Suprapubic skin (tissue), 3 donors: ENCODE data around the gene EPB41L5.

Experiments used
- EP300 ChIP-seq: sonication (generic); formaldehyde crosslinking; IDR thresholded peaks from one replicate; pipeline ENCODE4 v1.6.1; 2017; ENCODE audit warnings: antibody characterized with exemption
- POLR2A ChIP-seq, 2 donors: fragments of 450-650 bp; IDR thresholded peaks; one replicate each; pipeline ENCODE4 v1.6.1; 2017; ENCODE audit warnings: antibody characterized with exemption in 2 of 2, mild to moderate bottlenecking in 2 of 2, moderate library complexity in 2 of 2
- TF ChIP-seq, protein P1 (sequence below), 2 donors: fragments of 200-600 bp in 1 of 2; fragments of 450-650 bp in 1 of 2; sonication (generic) in 1 of 2; IDR thresholded peaks; one replicate each; pipeline ENCODE4 v1.5.1; 2016 to 2019; ENCODE audit warnings: antibody characterized with exemption in 2 of 2, mild to moderate bottlenecking in 1 of 2, moderate library complexity in 1 of 2

DNA sequence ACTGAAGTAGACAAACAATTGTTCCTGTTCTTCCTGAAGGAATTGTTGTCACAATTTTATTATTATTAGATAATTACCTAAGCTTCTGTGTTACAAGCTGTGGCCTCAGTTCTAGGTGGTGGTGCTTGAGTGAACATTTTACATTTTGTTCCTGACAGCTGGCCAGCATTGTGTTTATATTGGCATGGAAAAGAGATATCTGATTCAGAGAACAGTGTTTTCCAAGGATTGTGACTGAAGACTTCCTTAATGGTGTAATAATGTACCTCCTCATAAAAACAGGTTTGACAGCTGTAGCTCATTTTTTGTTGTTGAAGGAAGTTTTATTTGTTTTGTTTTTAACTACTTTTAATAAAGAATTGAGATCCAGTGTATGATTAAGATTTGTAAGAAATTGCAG is 95.2 kb downstream of the EPB41L5 start:
- TF ChIP-seq, protein P1, sequence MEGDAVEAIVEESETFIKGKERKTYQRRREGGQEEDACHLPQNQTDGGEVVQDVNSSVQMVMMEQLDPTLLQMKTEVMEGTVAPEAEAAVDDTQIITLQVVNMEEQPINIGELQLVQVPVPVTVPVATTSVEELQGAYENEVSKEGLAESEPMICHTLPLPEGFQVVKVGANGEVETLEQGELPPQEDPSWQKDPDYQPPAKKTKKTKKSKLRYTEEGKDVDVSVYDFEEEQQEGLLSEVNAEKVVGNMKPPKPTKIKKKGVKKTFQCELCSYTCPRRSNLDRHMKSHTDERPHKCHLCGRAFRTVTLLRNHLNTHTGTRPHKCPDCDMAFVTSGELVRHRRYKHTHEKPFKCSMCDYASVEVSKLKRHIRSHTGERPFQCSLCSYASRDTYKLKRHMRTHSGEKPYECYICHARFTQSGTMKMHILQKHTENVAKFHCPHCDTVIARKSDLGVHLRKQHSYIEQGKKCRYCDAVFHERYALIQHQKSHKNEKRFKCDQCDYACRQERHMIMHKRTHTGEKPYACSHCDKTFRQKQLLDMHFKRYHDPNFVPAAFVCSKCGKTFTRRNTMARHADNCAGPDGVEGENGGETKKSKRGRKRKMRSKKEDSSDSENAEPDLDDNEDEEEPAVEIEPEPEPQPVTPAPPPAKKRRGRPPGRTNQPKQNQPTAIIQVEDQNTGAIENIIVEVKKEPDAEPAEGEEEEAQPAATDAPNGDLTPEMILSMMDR (IDR thresholded peaks at IDR 0.05): no peak
- TF ChIP-seq EP300 (no peak), POLR2A (IDR thresholded peaks at IDR 0.05) (no peak)
